Natural killer cell treated with Interleukin-12 subunit alpha and Interleukin-12 subunit beta and Interleukin-15 and Interleukin-18, amount 100 ng/mL, for 72 hours (primary cell): ENCODE data around the gene PRKG1. TPM values are rescaled to one million over a fixed set of nuclear protein-coding genes. Genes with fewer than 3 reads are reported as not detected.
A peak's percentile ranks its signal among the peaks of the same experiment; 100 is the strongest.

Source experiments
- ATAC-seq, 2 donors: fragments of 150-1000 bp; cut with Tn5 transposase in 1 of 2; sonication (Bioruptor Pico), chemical (Tn5 transposase) in 1 of 2; 2 replicates each; pipeline ENCODE4 v1.10.0; 2021
- DNase-seq: peaks from one replicate; pipeline ENCODE4 v3.0.0; 2022; ENCODE audit warnings: low spot score
- H3K27ac Mint-ChIP-seq, 2 donors: 1 replicate in 1 of 2; 2 replicates in 1 of 2; pipeline ENCODE4 v1.8.0; 2022; ENCODE audit warnings: mixed read lengths in 2 of 2, mild to moderate bottlenecking in 1 of 2, moderate library complexity in 1 of 2
- H3K27me3 Mint-ChIP-seq, 2 donors: 1 replicate in 1 of 2; 2 replicates in 1 of 2; pipeline ENCODE4 v1.8.0; 2022; ENCODE audit warnings: mixed read lengths in 2 of 2
- H3K36me3 Mint-ChIP-seq: one replicate; pipeline ENCODE4 v1.8.0; 2022; ENCODE audit warnings: mixed read lengths
- H3K4me1 Mint-ChIP-seq, 2 donors: 1 replicate in 1 of 2; 2 replicates in 1 of 2; pipeline ENCODE4 v1.8.0; 2022; ENCODE audit warnings: low read depth in 2 of 2, mixed read lengths in 2 of 2, mild to moderate bottlenecking in 1 of 2
- H3K4me3 Mint-ChIP-seq: one replicate; pipeline ENCODE4 v1.8.0; 2022; ENCODE audit warnings: mixed read lengths
- H3K9me3 Mint-ChIP-seq: 2 replicates; pipeline ENCODE4 v1.8.0; 2022; ENCODE audit warnings: mixed read lengths
- total RNA-seq, 2 donors: library from RNA; stranded (reverse); gene quantifications; one replicate each; pipeline ENCODE4 v1.2.3, GENCODE V29; 2022

The PRKG1 gene
- total RNA-seq, 2 donors from 2014 or later = 0.10 TPM; not detected in 1

- ATAC-seq = no peak
- no peaks in the 10 kb centered on the region for H3K36me3 Mint-ChIP-seq
- H3K27ac Mint-ChIP-seq = no peak overlapping the region
- no peaks in the 10 kb centered on the region for H3K4me1 Mint-ChIP-seq
- peaks cover 2 to 8% of the 10 kb centered on the region in 2 donors for H3K27me3 Mint-ChIP-seq
- DNase-seq = no peak
- H3K4me3 Mint-ChIP-seq = no peak overlapping the region
- H3K9me3 Mint-ChIP-seq = peaks cover 10% of the 10 kb centered on the region
Observed at GRCh38 chr10:51766423-51767102, 692.3 kb downstream of the PRKG1 start.

- no peak for ATAC-seq
- Mint-ChIP-seq H3K27me3 (peaks cover 2 to 8% of the 10 kb centered on the region in 2 donors), H3K27ac (no peak overlapping the region), H3K9me3 (peaks cover 10% of the 10 kb centered on the region), H3K4me3 (no peak overlapping the region), H3K4me1 (no peaks in the 10 kb centered on the region), H3K36me3 (no peaks in the 10 kb centered on the region)
- DNase-seq = no peak
Observed at GRCh38 chr10:51767103-51767763, 692.9 kb downstream of the PRKG1 start.

GRCh38 chr10:51768886-51769465 lies 694.7 kb downstream of the PRKG1 start:
- no peaks in the 10 kb centered on the region for H3K4me1 Mint-ChIP-seq
- H3K27ac Mint-ChIP-seq = no peak overlapping the region
- ATAC-seq (no peak), DNase-seq (no peak)
- H3K36me3 Mint-ChIP-seq = no peaks in the 10 kb centered on the region
- H3K27me3 Mint-ChIP-seq = peaks cover 2 to 8% of the 10 kb centered on the region in 2 donors
- H3K4me3 Mint-ChIP-seq = no peak overlapping the region
- peaks cover 10% of the 10 kb centered on the region for H3K9me3 Mint-ChIP-seq

- Mint-ChIP-seq H3K27ac (peak overlapping the region in 1 of 2 donors; percentile 25), H3K4me1 (no peaks in the 10 kb centered on the region), H3K9me3 (peaks cover 10% of the 10 kb centered on the region), H3K27me3 (peaks cover 2 to 8% of the 10 kb centered on the region in 2 donors), H3K4me3 (no peak overlapping the region), H3K36me3 (no peaks in the 10 kb centered on the region)
- ATAC-seq (peak; percentile 36 to 60), DNase-seq (no peak)
Observed at GRCh38 chr10:51770709-51771108, 696.4 kb downstream of the PRKG1 start.

GRCh38 chr10:51772387-51772786 lies 698.1 kb downstream of the PRKG1 start:
- ATAC-seq (no peak), DNase-seq (no peak)
- Mint-ChIP-seq H3K9me3 (no peaks in the 10 kb centered on the region), H3K27ac (no peak overlapping the region), H3K36me3 (no peaks in the 10 kb centered on the region), H3K4me3 (no peak overlapping the region), H3K4me1 (no peaks in the 10 kb centered on the region), H3K27me3 (peaks cover under 1 to 2% of the 10 kb centered on the region in 2 donors)

- no peaks in the 10 kb centered on the region for H3K9me3 Mint-ChIP-seq
- H3K4me1 Mint-ChIP-seq = no peaks in the 10 kb centered on the region
- H3K27me3 Mint-ChIP-seq = peaks cover 0 to 2% of the 10 kb centered on the region in 2 donors
- ATAC-seq (peak in 1 of 2 donors; percentile 61), DNase-seq (no peak)
- H3K27ac Mint-ChIP-seq = peak overlapping the region in 1 of 2 donors; percentile 76
- no peaks in the 10 kb centered on the region for H3K36me3 Mint-ChIP-seq
- H3K4me3 Mint-ChIP-seq = no peak overlapping the region
Observed at GRCh38 chr10:51773681-51774080, 699.4 kb downstream of the PRKG1 start.

- no peaks in the 10 kb centered on the region for H3K36me3 Mint-ChIP-seq
- no peak overlapping the region for H3K4me3 Mint-ChIP-seq
- H3K9me3 Mint-ChIP-seq = peaks cover 4% of the 10 kb centered on the region
- H3K4me1 Mint-ChIP-seq = no peaks in the 10 kb centered on the region
- ATAC-seq (peak in 1 of 2 donors; percentile 63), DNase-seq (no peak)
- peaks cover 0 to 2% of the 10 kb centered on the region in 2 donors for H3K27me3 Mint-ChIP-seq
- no peak overlapping the region for H3K27ac Mint-ChIP-seq
Observed at GRCh38 chr10:51783941-51784340, 709.7 kb downstream of the PRKG1 start.

GRCh38 chr10:51786016-51786683 lies 711.9 kb downstream of the PRKG1 start:
- Mint-ChIP-seq H3K36me3 (no peaks in the 10 kb centered on the region), H3K27ac (no peak overlapping the region), H3K4me1 (no peaks in the 10 kb centered on the region), H3K4me3 (no peak overlapping the region), H3K27me3 (peaks cover 0 to 2% of the 10 kb centered on the region in 2 donors), H3K9me3 (peaks cover 4% of the 10 kb centered on the region)
- no peak for DNase-seq
- no peak for ATAC-seq

GRCh38 chr10:51786684-51787035 lies 712.4 kb downstream of the PRKG1 start:
- DNase-seq (no peak), ATAC-seq (no peak)
- Mint-ChIP-seq H3K4me1 (no peaks in the 10 kb centered on the region), H3K9me3 (peaks cover 7% of the 10 kb centered on the region), H3K36me3 (no peaks in the 10 kb centered on the region), H3K27ac (no peak overlapping the region), H3K4me3 (no peak overlapping the region), H3K27me3 (peaks cover 0 to 2% of the 10 kb centered on the region in 2 donors)

- Mint-ChIP-seq H3K9me3 (peaks cover 10% of the 10 kb centered on the region), H3K36me3 (peaks cover 9% of the 10 kb centered on the region), H3K4me1 (no peaks in the 10 kb centered on the region), H3K4me3 (no peak overlapping the region), H3K27me3 (peaks cover 0 to 2% of the 10 kb centered on the region in 2 donors), H3K27ac (no peak overlapping the region)
- DNase-seq = no peak
- no peak for ATAC-seq
Observed at GRCh38 chr10:51788273-51788672, 714.0 kb downstream of the PRKG1 start.

- Mint-ChIP-seq H3K27me3 (peaks cover 0 to 2% of the 10 kb centered on the region in 2 donors), H3K9me3 (peaks cover 10% of the 10 kb centered on the region), H3K36me3 (peaks cover 11% of the 10 kb centered on the region), H3K4me1 (no peaks in the 10 kb centered on the region), H3K27ac (no peak overlapping the region), H3K4me3 (no peak overlapping the region)
- DNase-seq (no peak), ATAC-seq (no peak)
Observed at GRCh38 chr10:51789118-51789517, 714.8 kb downstream of the PRKG1 start.

- no peak for DNase-seq
- Mint-ChIP-seq H3K4me1 (no peaks in the 10 kb centered on the region), H3K4me3 (no peak overlapping the region), H3K36me3 (peaks cover 11% of the 10 kb centered on the region), H3K27ac (no peak overlapping the region), H3K27me3 (peaks cover 0 to 2% of the 10 kb centered on the region in 2 donors), H3K9me3 (peaks cover 10% of the 10 kb centered on the region)
- no peak for ATAC-seq
Observed at GRCh38 chr10:51789903-51790302, 715.6 kb downstream of the PRKG1 start.

- Mint-ChIP-seq H3K27me3 (peaks cover 0 to 2% of the 10 kb centered on the region in 2 donors), H3K27ac (no peak overlapping the region), H3K4me1 (no peaks in the 10 kb centered on the region), H3K9me3 (peaks cover 10% of the 10 kb centered on the region), H3K36me3 (peaks cover 11% of the 10 kb centered on the region), H3K4me3 (no peak overlapping the region)
- ATAC-seq (no peak), DNase-seq (no peak)
Observed at GRCh38 chr10:51792678-51793077, 718.4 kb downstream of the PRKG1 start.

- no peak overlapping the region for H3K27ac Mint-ChIP-seq
- H3K4me1 Mint-ChIP-seq = no peaks in the 10 kb centered on the region
- H3K27me3 Mint-ChIP-seq = no peaks in the 10 kb centered on the region
- no peaks in the 10 kb centered on the region for H3K36me3 Mint-ChIP-seq
- no peak overlapping the region for H3K4me3 Mint-ChIP-seq
- H3K9me3 Mint-ChIP-seq = peaks cover 4% of the 10 kb centered on the region
- no peak for ATAC-seq
- DNase-seq = no peak
Observed at GRCh38 chr10:51800121-51800520, 725.8 kb downstream of the PRKG1 start.
